Activated gamma-delta T cell treated with Interleukin-2 at 50 U/mL for 16 hours (primary cell): Measurements from ENCODE around the gene BCAS4.

Source experiments
- DNase-seq: peaks from one replicate; pipeline ENCODE4 v3.0.0-alpha.2; 2020

BCAS4 gene

DNA sequence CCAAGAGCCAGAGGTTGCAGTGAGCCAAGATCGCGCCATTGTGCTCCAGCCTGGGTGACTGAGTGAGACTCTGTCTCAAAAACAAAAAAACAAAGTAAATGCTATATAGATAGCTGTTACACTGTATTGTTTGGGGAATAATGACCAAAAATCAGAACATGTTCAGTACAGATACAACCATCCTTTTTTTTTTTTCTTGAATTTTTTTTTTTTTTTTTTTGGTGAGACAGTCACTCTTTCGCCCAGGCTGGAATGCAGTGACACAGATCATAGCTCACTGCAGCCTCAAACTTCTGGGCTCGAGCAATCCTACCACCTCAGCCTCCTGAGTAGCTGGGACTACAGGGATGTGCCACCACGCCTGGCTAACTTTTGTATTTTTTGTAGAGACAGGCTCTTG lies 63.7 kb downstream of the BCAS4 start:
- DNase-seq: no peak

DNA sequence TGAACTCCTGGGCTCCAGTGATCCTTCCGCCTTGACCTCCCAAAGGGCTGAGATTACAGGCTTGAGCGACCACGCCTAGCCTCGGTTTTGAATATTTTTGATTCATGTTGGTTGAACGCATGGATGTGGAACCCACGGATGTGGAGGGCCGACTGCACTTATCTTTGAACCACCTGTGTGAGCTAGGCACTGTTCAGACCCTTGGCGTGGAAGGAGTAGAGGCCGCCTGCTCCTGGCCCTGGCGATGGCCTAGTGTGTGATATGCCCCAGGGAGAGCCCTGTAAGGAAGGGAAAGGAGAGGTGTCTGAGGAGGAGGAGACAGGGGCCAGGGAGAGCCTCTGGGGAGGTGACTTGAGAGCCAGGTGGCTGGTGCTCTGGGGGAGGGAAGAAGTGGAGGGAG lies 64.3 kb downstream of the BCAS4 start:
- no peak for DNase-seq

DNA sequence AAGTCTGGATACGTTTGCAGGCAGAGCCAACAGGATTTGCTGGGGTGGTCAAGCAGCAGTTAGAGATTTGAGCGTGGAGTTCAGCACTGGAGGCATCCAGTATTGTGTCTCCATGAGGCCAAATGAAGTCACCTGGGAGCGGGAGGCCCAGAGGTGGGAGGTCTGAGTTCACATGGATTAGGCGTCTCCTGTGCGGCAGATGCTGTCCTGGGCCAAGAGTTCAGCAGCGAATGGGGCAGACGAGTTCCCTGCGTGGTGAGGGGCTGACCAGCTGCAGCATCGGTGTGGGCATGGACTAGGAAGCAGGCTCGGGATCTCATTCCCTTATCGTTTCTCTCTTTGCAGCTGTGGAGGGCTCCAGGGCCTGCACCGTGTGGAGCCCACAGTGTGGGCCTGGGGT lies 66.2 kb downstream of the BCAS4 start:
- DNase-seq: no peak

DNA sequence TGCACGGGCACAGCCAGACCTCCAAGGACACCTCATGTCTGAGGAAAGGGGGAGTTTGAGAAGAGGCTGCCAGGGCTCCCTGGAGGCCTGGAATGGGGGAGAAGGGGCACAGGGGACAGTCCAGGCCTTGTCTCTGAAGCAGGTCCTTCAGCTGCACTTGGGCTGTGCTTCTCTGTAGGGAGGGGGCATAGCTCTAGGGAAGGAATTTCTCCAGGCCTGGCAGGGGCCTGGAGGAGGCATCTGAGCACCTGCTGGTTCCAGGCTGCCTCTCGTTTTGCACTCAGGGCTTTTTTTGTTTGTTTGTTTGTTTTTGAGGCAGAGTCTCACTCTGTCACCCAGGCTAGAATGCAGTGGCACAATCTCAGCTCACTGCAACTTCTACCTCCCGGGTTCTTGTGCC lies 67.7 kb downstream of the BCAS4 start:
- no peak for DNase-seq

DNA sequence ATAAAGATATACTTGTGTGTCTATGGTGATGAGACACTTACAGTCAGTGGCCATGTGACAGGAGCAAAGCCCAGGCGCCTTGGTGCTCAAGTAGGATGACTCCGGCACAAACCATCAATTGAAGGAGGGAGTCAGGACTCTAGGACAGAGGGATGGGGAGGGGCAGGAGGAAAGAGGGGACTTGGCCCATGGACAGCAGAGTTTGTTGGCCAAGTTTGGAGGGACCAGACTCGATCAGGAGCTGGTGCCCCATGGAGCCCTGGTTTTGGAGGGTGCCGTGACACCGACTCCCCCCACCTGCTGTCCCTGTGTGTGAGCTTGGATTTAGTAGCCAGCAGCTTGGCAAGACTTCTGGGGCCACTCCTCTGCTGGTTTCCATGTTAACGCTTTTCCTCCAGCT lies 70.3 kb downstream of the BCAS4 start:
- DNase-seq: no peak

DNA sequence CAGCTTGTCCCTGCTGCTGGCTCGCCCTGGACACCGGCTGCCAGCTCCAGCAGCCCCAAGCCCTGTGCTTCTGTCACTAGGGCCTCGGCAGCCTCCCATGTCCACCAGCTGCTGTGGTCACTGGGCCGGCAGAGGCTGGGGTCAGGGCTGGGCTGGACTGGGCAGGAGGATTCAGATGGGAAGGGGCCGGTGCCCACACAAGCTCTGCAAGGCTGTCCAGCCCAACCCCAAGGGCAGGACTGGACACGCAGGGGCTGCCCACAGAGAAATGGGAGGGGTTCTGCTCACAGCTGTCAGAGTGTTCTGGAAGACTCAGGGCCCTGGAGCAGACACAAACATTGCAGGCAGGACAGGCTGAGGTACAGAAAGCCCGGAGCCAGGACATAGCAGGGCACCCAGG lies 70.7 kb downstream of the BCAS4 start:
- no peak for DNase-seq

DNA sequence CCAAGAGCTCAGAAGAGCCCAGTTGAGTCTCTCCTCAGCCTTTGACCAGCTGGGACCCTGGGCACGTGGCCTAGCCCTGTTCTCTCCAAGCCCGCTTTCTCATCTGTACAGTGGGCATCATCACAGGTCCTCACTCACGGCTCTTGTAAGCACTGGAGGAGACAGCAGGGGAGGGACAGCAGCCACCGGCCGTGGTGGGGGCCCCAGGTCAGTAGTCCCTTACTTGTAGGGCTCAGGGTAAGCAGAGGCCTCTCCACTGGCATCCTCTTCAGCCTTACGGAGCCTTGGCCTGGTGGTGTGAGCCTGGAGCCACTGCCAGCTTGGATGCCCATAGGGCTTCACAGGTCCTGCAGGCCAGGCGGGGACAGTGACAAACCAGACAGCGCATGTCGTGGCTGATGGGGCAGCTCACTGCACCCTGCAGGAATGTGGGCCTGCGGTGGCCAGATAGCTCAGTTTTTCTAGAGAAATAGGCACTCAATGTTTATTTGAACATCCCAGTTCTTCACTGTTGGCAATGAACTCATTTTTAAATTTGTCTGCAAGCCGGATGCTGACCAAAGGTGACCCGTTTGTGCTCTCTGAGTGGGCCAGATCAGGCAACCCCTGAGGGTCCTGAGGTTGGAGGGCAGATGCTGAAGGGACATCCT lies 71.3 kb downstream of the BCAS4 start:
- no peak for DNase-seq

DNA sequence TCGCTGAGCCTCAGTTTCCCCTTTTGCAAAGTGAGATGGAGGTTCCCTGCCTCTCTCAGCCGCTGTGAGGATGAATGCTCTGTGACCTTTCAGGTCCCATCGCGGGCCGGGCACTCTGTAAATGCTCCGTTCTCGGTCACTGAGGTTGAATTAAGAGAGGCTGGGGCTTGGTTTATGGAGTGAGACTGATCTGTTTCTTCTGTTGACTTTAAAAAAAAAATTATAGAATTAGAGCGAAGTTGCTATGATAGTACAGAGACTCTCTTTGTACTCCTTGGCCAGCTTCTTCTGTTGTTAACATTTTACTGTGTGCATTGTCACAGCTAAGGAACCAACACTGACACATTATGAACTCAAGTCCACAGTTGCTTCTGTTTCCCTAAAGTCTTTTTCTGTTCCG lies 72.0 kb downstream of the BCAS4 start:
- no peak for DNase-seq

DNA sequence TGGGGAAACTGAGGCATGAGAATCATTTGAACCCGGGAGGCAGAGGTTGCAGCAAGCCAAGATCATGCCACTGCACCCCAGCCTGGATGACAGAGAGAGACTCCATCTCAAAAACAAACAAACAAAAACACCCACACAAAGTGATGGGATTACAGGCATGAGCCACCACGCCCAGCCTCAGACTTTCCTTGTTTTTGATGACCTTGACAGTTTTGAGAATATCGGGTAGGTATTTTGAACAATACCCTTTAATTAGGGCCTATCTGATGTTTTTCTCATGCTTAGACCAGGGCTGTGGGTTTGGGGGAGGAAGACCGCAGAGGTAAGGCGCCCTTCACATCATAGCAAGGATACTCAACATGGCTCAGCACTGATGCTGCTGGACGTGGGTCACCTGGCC lies 72.9 kb downstream of the BCAS4 start:
- no peak for DNase-seq

DNA sequence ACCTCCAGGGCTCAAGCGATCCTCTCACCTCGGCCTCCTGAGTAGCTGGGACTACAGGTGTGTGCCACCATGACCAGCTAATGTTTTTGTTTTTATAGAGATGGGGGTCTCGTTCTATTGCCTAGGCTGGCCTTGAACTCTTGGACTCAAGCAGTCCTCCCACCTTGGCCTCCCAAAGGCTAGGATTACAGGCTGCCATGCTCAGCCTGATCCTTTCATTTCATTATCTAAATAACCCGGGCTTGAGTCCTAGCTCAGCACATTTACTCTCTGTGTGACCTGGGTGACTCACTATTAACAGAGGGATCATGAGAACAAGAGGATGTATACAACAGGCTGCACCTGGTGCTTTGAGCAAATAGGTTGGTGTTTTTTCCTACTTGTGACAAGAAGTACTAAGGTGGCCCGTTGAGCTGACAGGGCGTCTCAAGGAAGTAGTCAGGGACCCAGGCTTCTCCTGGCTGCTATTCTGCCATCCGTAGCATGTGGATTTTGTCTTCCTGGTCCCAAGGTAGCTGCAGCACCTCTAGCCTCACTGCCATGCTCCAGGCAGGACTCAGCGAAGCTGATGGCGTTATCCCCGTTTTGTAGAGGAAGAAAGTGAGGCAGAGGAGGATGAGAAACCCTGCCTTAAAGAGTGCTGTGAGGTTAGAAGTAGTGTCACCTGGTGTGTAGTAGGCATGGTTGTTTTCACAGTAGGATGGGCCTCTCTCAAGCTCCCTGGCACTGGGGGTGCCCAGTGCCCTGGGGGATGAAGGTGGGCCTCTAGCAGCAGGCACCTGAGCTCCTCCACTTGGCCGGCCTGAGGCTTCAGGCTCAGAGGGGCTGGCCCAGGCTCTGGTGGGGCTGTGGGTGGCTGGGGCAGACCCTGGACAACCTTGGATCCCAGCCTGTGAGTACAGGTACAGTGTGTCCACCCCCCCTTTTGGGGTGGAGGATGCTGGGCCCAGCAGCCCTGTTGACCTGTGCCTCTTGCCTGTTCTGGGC lies 73.9 kb downstream of the BCAS4 start:
- no peak for DNase-seq

DNA sequence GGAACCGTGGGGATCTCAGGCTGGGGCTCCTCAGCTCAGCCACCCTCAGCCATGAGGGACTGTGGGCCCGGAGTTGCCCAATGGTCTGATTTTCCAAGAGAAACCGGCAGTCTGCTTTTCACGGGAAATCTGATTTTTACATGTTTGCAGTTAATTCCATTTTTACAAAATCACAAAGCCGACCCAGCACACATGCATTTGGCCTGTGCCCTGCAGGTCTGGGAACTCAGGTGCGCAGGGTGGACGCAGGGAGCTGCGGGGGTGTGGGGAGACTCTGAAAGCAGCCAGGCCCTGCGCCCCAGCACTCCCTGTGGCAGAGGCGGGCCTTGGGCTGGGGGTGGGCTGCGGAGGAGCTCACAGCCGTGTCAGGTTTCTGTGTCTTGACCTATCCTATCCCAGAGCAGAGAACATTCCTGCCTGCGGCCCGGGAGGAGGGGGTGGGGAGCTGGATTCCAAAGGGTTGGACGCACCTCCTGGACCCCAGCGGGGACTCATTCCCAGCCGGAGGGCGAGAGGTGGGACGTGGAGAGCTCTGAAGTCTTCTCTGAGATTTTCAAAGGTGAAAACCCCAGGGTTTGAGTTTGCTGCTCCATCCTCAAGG lies 75.8 kb downstream of the BCAS4 start:
- DNase-seq: no peak

DNA sequence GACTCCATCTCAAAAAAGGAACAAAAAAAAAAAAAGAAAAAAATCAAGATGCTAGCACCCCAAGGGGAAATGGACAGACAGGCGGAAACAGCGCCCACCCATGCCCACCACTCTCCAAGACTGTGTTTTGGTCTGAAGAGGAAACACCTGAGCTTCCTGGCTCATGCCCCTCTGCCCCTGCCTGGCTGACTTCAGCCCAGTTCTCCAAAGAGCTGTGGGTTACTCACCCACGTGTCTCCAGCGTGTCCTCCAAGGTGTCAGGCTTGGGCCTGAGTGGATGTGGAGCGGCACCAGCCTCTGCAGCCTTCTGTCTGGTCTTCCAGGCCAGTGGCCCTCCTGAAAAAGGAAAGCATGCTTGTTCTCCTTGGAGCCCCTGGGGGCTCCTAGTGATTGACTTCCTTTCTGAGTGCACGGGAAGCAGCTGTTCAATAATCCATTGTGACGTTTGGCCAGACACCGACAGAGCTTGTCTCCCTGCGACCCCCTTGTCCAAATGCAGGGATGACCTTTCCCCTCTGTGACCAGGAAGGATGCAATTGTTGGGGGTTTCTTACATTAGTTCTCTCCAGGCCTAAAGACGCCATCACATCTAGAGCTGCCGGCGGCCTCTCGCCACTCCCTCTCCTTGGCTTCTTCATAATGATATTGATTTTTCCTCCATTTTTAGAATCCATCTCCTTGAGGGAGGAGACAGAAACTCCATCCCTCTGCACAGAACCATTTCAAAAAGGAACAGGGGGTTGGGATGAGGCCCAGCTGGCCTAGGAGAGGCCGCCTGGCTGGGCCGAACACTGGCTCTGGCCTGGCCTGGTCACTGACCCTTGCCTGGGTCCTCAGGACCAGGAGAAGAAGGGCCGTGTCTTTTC lies 77.9 kb downstream of the BCAS4 start:
- DNase-seq: no peak

DNA sequence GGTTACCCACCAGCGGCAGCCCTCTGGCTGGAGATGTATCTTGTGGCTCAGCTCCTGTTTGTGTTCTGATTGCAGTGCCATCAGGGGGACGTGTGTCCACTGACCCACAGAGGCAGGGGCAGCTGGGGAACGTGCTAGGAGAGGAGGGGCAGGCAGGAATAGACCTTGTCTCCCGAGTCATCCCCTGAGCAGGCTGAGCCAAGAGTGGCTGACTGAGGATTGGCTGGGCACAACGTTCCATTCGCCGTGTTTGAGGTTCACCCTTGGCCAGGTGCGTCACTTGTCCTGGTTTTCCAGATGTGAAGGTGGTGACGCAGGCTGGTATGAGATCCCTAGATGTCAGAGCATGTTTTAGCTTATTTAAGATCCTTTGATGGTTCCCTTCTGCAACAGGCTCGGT lies 78.7 kb downstream of the BCAS4 start:
- DNase-seq: no peak

DNA sequence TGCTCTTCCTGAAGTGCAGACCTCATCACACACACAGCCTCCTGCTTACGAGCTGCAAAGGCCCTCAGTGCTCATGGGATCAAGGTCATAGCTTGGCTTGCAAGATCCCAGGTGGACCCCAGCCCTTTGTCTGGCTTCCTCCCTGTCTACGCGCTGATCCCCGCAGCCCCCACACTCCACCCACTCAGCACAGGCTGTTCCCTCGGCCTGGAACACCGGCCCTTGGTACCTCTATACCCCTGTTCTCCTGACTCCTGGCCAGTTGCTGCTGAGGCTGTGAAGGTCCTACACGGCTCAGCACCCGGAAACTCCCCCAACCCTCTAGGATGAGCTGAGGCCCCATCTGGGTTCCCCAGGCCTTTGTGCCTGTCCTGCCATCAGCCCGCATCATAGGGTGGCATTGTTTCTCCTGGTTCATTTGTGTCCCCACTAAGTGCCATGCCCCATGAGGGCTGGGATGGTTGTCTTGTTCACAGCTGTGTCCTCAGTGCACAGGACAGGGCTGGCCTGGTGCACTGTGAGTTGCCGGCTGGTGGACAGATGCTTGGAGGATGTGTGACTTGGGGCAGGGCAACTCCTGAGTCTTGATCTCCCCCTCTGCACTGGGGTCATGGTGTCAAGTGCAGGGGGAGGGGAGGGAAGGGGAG lies 79.4 kb downstream of the BCAS4 start:
- no peak for DNase-seq

DNA sequence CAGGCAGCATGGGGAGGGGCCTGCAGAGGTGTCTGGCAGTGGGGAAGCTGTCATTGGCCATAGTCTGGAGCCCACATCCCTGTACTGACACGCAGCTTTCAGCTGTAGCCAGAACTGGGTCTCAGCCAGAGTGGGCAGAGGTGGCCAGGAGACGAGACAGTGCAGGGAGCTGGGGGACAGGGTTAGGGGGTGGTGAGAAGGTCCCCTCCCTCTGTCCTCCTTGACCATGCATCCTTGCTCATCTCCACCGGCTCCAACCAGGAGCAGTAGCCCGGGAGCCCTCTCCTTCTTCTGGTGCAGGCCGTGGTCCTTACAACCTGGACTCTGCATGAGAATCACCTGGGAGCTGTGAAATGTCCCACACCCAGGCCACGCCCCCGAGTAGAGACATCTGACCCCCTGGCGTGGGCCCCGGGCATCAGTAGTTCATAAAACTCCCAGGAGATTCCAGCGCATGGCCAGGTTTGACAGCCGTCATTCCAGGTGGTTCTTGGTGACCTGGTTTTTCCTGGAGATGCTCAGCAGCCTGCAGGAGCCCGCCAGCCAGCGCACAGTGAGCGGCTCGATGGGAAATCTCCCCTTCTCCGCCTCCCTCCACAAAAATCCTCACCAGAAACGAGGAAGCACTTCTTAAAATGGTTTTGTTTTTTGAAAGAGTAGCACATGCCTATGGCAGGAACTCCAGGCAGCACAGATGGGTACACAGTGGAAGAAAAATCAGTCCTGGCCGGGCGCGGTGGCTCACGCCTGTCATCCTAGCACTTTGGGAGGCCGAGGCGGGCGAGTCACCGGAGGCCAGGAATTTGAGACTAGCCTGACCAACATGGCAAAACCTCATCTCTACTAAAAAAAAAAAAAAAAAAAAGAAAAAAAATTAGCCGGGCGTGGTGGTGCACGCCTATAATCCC lies 80.2 kb downstream of the BCAS4 start:
- no peak for DNase-seq

DNA sequence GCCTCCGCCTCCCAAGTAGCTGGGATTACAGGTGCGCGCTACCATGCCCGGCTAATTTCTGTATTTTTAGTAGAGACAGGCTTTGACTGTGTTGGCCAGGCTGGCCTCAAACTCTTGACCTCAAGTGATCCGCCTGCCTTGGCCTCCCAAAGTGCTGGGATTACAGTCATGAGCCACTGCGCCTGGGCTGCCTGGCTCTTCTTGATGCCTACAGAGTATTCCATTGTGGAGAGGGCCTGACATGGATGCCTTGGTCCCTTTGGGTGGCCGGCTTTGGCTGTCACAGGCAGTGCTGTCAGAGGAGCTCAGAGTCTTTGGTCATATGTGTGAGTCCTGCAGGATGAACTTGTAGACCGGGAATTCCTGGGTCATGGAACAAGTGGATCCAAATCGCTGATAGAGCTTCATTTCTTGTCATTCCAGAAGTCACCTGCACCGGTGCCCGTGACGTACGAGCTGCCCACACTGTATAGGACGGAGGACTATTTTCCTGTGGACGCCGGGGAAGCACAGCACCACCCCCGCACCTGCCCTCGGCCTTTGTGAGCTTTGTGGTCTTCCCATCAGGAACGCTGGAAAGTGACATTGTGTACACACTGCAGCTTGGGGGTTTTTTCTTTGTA lies 81.3 kb downstream of the BCAS4 start:
- DNase-seq: no peak

DNA sequence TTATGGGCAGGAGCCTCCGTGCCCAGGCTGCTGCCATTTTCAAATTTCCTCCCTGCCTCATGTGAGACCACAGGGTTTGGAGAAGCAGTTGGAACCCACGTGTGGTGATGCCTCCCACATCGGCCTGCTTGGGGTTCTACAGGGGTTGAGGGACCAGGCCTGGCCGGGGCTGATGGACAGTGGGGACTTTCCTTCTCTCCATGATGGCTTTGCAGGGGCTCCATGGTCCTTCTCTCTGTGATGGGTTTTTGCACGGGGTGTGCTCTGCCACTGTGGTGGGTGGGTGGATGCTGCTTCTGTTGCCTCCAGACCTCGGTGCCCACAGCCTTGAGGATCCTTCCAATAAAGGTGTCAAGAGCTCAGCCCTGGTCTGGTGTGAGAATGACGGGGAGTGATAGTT lies 82.0 kb downstream of the BCAS4 start:
- no peak for DNase-seq

DNA sequence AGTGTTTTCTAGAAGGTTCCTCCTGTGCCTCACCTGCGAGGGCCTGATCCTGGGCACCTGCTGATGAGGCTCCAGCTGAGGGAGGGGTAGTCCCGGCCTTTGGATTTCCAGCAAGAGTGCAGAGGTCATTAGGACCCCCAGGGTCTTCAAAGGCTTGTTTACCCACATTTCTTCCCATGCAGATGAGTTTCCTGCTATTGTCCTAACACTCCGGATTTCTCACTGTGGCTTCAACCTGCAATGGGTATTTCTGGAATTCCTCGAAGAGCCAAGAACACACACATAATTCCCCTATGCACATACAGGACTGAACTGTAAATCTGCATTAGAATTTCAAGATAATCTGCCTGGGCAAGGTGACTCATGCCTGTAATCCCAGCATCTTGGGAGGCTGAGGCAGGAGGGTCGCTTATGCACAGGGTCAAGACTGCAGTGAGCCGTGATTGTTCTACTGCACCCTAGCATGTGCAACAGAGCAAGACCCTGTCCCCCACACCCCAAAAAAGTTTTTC lies 82.4 kb downstream of the BCAS4 start:
- no peak for DNase-seq

DNA sequence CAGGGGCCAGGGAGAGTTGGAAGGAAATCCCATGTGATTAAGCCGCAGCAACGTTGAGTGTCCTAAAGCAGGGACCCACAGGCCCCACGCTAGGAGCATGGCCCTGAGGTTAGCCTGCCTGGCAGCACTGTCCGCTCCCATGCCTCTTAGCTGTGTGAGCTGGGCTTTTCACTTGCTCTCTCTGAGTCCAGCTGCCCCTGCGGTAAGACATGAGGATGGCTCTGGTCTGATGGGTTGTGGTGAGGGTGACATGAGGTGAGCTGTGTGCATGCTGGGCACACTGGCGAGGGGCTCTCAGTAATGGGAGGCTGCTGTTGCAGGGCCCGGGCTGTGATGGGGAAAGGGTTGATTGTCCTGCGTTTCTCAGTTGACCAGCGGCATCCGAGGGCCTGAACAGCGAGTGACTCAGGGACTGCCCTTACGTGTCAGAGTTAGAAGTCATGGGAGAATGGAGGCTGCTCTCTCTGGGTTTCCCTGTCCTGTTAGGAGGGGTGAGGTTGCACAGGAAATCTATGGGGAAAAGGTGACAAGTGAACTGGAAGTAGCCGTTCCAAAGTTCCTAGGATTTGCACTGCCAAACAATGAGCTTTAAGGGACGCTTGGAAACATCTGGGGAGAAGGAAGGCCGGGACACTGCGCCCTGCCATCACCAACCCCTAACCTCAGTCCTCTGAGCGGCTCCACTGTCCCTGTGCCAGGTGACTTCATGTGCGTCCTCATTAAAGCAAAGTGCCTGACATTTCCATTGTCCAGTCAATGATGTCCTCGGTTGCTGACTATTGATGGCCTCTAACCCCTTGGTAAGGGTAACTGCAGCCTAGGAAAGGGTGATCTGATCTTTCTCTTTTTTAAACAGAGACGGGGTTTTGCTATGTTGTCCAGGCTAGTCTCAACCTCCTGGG lies 85.0 kb downstream of the BCAS4 start:
- DNase-seq: no peak
